ENCODE results near the gene SWT1.
"Not testable (repeated sequence)": the region's sequence is repeated elsewhere in the genome, so short reads cannot be mapped to it uniquely, and the experiment has no call there.

Gene SWT1

GRCh38 chr1:185170291-185170848 lies 13.4 kb downstream of the SWT1 start:
- H3K4me3 ChIP-seq (ENCODE audit: low read length) = no peak overlapping the region
- no peak overlapping the region for H3K9ac ChIP-seq (ENCODE audit: low read depth, low read length)
- WGBS = 35% methylated on average over 5 of the region's 5 CpGs
- no peaks in the 10 kb centered on the region for H3K4me1 ChIP-seq (ENCODE audit: insufficient read depth, low read length)
- peaks cover 8% of the 10 kb centered on the region for H3K36me3 ChIP-seq (ENCODE audit: insufficient read depth, low read length)
- no peak overlapping the region for H3K27ac ChIP-seq (ENCODE audit: low read depth, low read length)
- H3K9me3 ChIP-seq (ENCODE audit: insufficient read depth, low read depth, low read length) = no peaks in the 10 kb centered on the region
- no peaks in the 10 kb centered on the region for H3K27me3 ChIP-seq (ENCODE audit: insufficient read depth, low read length)

GRCh38 chr1:185193756-185194155 lies 36.8 kb downstream of the SWT1 start:
- Histone ChIP-seq H3K27ac (ENCODE audit: low read depth, low read length) (no peak overlapping the region), H3K27me3 (ENCODE audit: insufficient read depth, low read length) (no peaks in the 10 kb centered on the region), H3K4me1 (ENCODE audit: insufficient read depth, low read length) (no peaks in the 10 kb centered on the region), H3K36me3 (ENCODE audit: insufficient read depth, low read length) (no peaks in the 10 kb centered on the region), H3K9ac (ENCODE audit: low read depth, low read length) (no peak overlapping the region), H3K4me3 (ENCODE audit: low read length) (no peak overlapping the region), H3K9me3 (ENCODE audit: insufficient read depth, low read depth, low read length) (no peaks in the 10 kb centered on the region)
- 96% methylated on average over 1 of the region's 1 CpG for WGBS

GRCh38 chr1:185198712-185199111 lies 41.7 kb downstream of the SWT1 start:
- H3K27me3 ChIP-seq (ENCODE audit: insufficient read depth, low read length); H3K27ac ChIP-seq (ENCODE audit: low read depth, low read length); H3K36me3 ChIP-seq (ENCODE audit: insufficient read depth, low read length); H3K4me1 ChIP-seq (ENCODE audit: insufficient read depth, low read length); H3K9me3 ChIP-seq (ENCODE audit: insufficient read depth, low read depth, low read length); H3K4me3 ChIP-seq (ENCODE audit: low read length); H3K9ac ChIP-seq (ENCODE audit: low read depth, low read length): not testable (repeated sequence)
- 93% methylated on average over 4 of the region's 4 CpGs for WGBS

- H3K4me3 ChIP-seq (ENCODE audit: low read length) = no peak overlapping the region
- H3K9ac ChIP-seq (ENCODE audit: low read depth, low read length) = no peak overlapping the region
- H3K27me3 ChIP-seq (ENCODE audit: insufficient read depth, low read length) = no peaks in the 10 kb centered on the region
- H3K9me3 ChIP-seq (ENCODE audit: insufficient read depth, low read depth, low read length) = no peaks in the 10 kb centered on the region
- H3K36me3 ChIP-seq (ENCODE audit: insufficient read depth, low read length) = no peaks in the 10 kb centered on the region
- H3K27ac ChIP-seq (ENCODE audit: low read depth, low read length) = no peak overlapping the region
- no peaks in the 10 kb centered on the region for H3K4me1 ChIP-seq (ENCODE audit: insufficient read depth, low read length)
- WGBS = 88% methylated on average over 8 of the region's 8 CpGs
Measured at GRCh38 chr1:185200889-185201288, 43.9 kb downstream of the SWT1 start.

GRCh38 chr1:185207170-185207569 lies 50.2 kb downstream of the SWT1 start:
- Histone ChIP-seq H3K27me3 (ENCODE audit: insufficient read depth, low read length) (no peaks in the 10 kb centered on the region), H3K27ac (ENCODE audit: low read depth, low read length) (no peak overlapping the region), H3K36me3 (ENCODE audit: insufficient read depth, low read length) (no peaks in the 10 kb centered on the region), H3K4me1 (ENCODE audit: insufficient read depth, low read length) (no peaks in the 10 kb centered on the region), H3K9ac (ENCODE audit: low read depth, low read length) (no peak overlapping the region), H3K9me3 (ENCODE audit: insufficient read depth, low read depth, low read length) (no peaks in the 10 kb centered on the region), H3K4me3 (ENCODE audit: low read length) (no peak overlapping the region)

- WGBS = no CpG with 5 or more reads among the region's 3 CpGs
- H3K36me3 ChIP-seq (ENCODE audit: insufficient read depth, low read length) = no peaks in the 10 kb centered on the region
- H3K27ac ChIP-seq (ENCODE audit: low read depth, low read length) = no peak overlapping the region
- no peaks in the 10 kb centered on the region for H3K9me3 ChIP-seq (ENCODE audit: insufficient read depth, low read depth, low read length)
- H3K4me3 ChIP-seq (ENCODE audit: low read length) = no peak overlapping the region
- no peaks in the 10 kb centered on the region for H3K27me3 ChIP-seq (ENCODE audit: insufficient read depth, low read length)
- no peak overlapping the region for H3K9ac ChIP-seq (ENCODE audit: low read depth, low read length)
- H3K4me1 ChIP-seq (ENCODE audit: insufficient read depth, low read length) = no peaks in the 10 kb centered on the region
Measured at GRCh38 chr1:185207980-185208602, 51.1 kb downstream of the SWT1 start.

- Histone ChIP-seq H3K36me3 (ENCODE audit: insufficient read depth, low read length) (no peaks in the 10 kb centered on the region), H3K9me3 (ENCODE audit: insufficient read depth, low read depth, low read length) (no peaks in the 10 kb centered on the region), H3K4me3 (ENCODE audit: low read length) (no peak overlapping the region), H3K9ac (ENCODE audit: low read depth, low read length) (no peak overlapping the region), H3K4me1 (ENCODE audit: insufficient read depth, low read length) (no peaks in the 10 kb centered on the region), H3K27ac (ENCODE audit: low read depth, low read length) (no peak overlapping the region), H3K27me3 (ENCODE audit: insufficient read depth, low read length) (no peaks in the 10 kb centered on the region)
- 94% methylated on average over 3 of the region's 5 CpGs for WGBS
Measured at GRCh38 chr1:185208626-185209180, 51.7 kb downstream of the SWT1 start.

GRCh38 chr1:185209357-185209756 lies 52.4 kb downstream of the SWT1 start:
- H3K27me3 ChIP-seq (ENCODE audit: insufficient read depth, low read length); H3K4me1 ChIP-seq (ENCODE audit: insufficient read depth, low read length); H3K9me3 ChIP-seq (ENCODE audit: insufficient read depth, low read depth, low read length); H3K36me3 ChIP-seq (ENCODE audit: insufficient read depth, low read length); H3K4me3 ChIP-seq (ENCODE audit: low read length); H3K27ac ChIP-seq (ENCODE audit: low read depth, low read length); H3K9ac ChIP-seq (ENCODE audit: low read depth, low read length): not testable (repeated sequence)
- 93% methylated on average over 1 of the region's 1 CpG for WGBS

- no peaks in the 10 kb centered on the region for H3K36me3 ChIP-seq (ENCODE audit: insufficient read depth, low read length)
- no peak overlapping the region for H3K27ac ChIP-seq (ENCODE audit: low read depth, low read length)
- no peaks in the 10 kb centered on the region for H3K9me3 ChIP-seq (ENCODE audit: insufficient read depth, low read depth, low read length)
- H3K4me1 ChIP-seq (ENCODE audit: insufficient read depth, low read length) = no peaks in the 10 kb centered on the region
- H3K4me3 ChIP-seq (ENCODE audit: low read length) = no peak overlapping the region
- no peaks in the 10 kb centered on the region for H3K27me3 ChIP-seq (ENCODE audit: insufficient read depth, low read length)
- whole genome bisulfite sequencing = 100% methylated on average over 1 of the region's 1 CpG
- H3K9ac ChIP-seq (ENCODE audit: low read depth, low read length) = no peak overlapping the region
Measured at GRCh38 chr1:185213091-185213490, 56.1 kb downstream of the SWT1 start.

- Histone ChIP-seq H3K27me3 (ENCODE audit: insufficient read depth, low read length) (no peaks in the 10 kb centered on the region), H3K4me1 (ENCODE audit: insufficient read depth, low read length) (peaks cover 4% of the 10 kb centered on the region; the same call in 1 of the 2 replicates), H3K27ac (ENCODE audit: low read depth, low read length) (no peak overlapping the region), H3K9me3 (ENCODE audit: insufficient read depth, low read depth, low read length) (no peaks in the 10 kb centered on the region), H3K9ac (ENCODE audit: low read depth, low read length) (no peak overlapping the region), H3K4me3 (ENCODE audit: low read length) (no peak overlapping the region), H3K36me3 (ENCODE audit: insufficient read depth, low read length) (no peaks in the 10 kb centered on the region)
- WGBS = 90% methylated on average over 1 of the region's 1 CpG
Measured at GRCh38 chr1:185215911-185216310, 58.9 kb downstream of the SWT1 start.

GRCh38 chr1:185224132-185224531 lies 67.2 kb downstream of the SWT1 start:
- H3K4me3 ChIP-seq (ENCODE audit: low read length) = no peak overlapping the region
- WGBS = 84% methylated on average over 1 of the region's 1 CpG
- H3K9me3 ChIP-seq (ENCODE audit: insufficient read depth, low read depth, low read length) = peaks cover 5% of the 10 kb centered on the region; the same call in 1 of the 2 replicates
- no peaks in the 10 kb centered on the region; the same call in 1 of the 2 replicates for H3K36me3 ChIP-seq (ENCODE audit: insufficient read depth, low read length)
- H3K9ac ChIP-seq (ENCODE audit: low read depth, low read length) = no peak overlapping the region
- no peaks in the 10 kb centered on the region for H3K27me3 ChIP-seq (ENCODE audit: insufficient read depth, low read length)
- H3K4me1 ChIP-seq (ENCODE audit: insufficient read depth, low read length) = peaks cover 4% of the 10 kb centered on the region; the same call in 1 of the 2 replicates
- H3K27ac ChIP-seq (ENCODE audit: low read depth, low read length) = no peak overlapping the region
